SK-N-MC (cell line): Measurements from ENCODE around the gene SPRN.
"Not testable (repeated sequence)": the region's sequence is repeated elsewhere in the genome, so short reads cannot be mapped to it uniquely, and the experiment has no call there.

Source experiments
- EZH2 ChIP-seq: fragments of 200-600 bp; sonication (generic); IDR thresholded peaks from one replicate; pipeline ENCODE4 v1.6.1; 2017; ENCODE audit warnings: antibody characterized with exemption
- POLR2AphosphoS5 ChIP-seq: IDR thresholded peaks from 2 replicates; pipeline ENCODE4 v1.6.1; 2012; ENCODE audit warnings: mild to moderate bottlenecking, low read depth, low read length, borderline replicate concordance

GRCh38 chr10:133429571-133429970 lies 5.1 kb upstream of the SPRN start:
- not testable (repeated sequence) for TF ChIP-seq EZH2, POLR2AphosphoS5
